Measurements from ENCODE around the gene PSMC1. TPM values are rescaled to one million over a fixed set of nuclear protein-coding genes. Genes with fewer than 3 reads are reported as not detected.

PSMC1 gene
- total and polyA plus RNA-seq, 11 donors, result 113 to 378 (median 126) TPM

GRCh38 chr14:90248594-90248993, 7.8 kb upstream of the PSMC1 start:
- H3K27ac ChIP-seq, result no peak overlapping the region
- no peaks in the 10 kb centered on the region for H3K9me3 ChIP-seq
- DNase-seq, result no peak
- TF ChIP-seq POLR2A (IDR thresholded peaks at IDR 0.05), result no peak
- no peak for TF ChIP-seq CTCF (IDR thresholded peaks at IDR 0.05)
- no peaks in the 10 kb centered on the region for H3K4me1 ChIP-seq
- intact Hi-C loops (cut with DNase I), result no loop called here
- H3K27me3 ChIP-seq, result peaks cover 0 to 4% (median 0%) of the 10 kb centered on the region in 9 donors
- H3K4me3 ChIP-seq, result no peak overlapping the region
- no peak for ATAC-seq
- H3K36me3 ChIP-seq, result no peaks in the 10 kb centered on the region
- whole genome bisulfite sequencing, 4 donors, result 90 to 97% (median 94%) methylated on average over 2 of the region's 2 CpGs

- no peak overlapping the region for H3K4me3 ChIP-seq
- intact Hi-C loops (cut with DNase I), result no loop called here
- peaks cover 4 to 23% (median 15%) of the 10 kb centered on the region in 12 donors for H3K4me1 ChIP-seq
- no peak for TF ChIP-seq POLR2A (IDR thresholded peaks at IDR 0.05)
- TF ChIP-seq CTCF (IDR thresholded peaks at IDR 0.05), result no peak
- ATAC-seq (no peak), DNase-seq (no peak)
- 88 to 89% (median 89%) methylated on average over 5 to 8 of the region's 8 CpGs for WGBS, 4 donors
- H3K27me3 ChIP-seq, result peaks cover 0 to 4% (median 0%) of the 10 kb centered on the region in 9 donors
- peaks cover 0 to 3% (median 0%) of the 10 kb centered on the region in 9 donors for H3K36me3 ChIP-seq
- no peaks in the 10 kb centered on the region for H3K9me3 ChIP-seq
- H3K27ac ChIP-seq, result no peak overlapping the region
Observed at GRCh38 chr14:90253826-90254225, 2.5 kb upstream of the PSMC1 start.

GRCh38 chr14:90255871-90256270, 482 bp upstream of the PSMC1 start:
- Histone ChIP-seq H3K27me3 (peaks cover 0 to 4% (median 0%) of the 10 kb centered on the region in 9 donors), H3K27ac (peak overlapping the region; percentile 34 to 93 (median 84)), H3K4me1 (peaks cover 4 to 26% (median 16%) of the 10 kb centered on the region in 12 donors), H3K4me3 (peak overlapping the region; percentile 80 to 99 (median 95)), H3K9me3 (no peaks in the 10 kb centered on the region), H3K36me3 (peaks cover 0 to 24% (median 16%) of the 10 kb centered on the region in 9 donors)
- 31 to 78% (median 67%) methylated on average over 1 of the region's 1 CpG for WGBS, 4 donors
- intact Hi-C loops (cut with DNase I), result no loop called here
- no peak for DNase-seq
- no peak for ATAC-seq
- no peak for TF ChIP-seq POLR2A (IDR thresholded peaks at IDR 0.05)
- TF ChIP-seq CTCF (IDR thresholded peaks at IDR 0.05), result no peak

- no peaks in the 10 kb centered on the region for H3K27me3 ChIP-seq
- intact Hi-C loops (cut with DNase I), result no loop called here
- H3K9me3 ChIP-seq, result no peaks in the 10 kb centered on the region
- TF ChIP-seq POLR2A (IDR thresholded peaks at IDR 0.05), result no peak
- TF ChIP-seq CTCF (IDR thresholded peaks at IDR 0.05), result no peak
- H3K27ac ChIP-seq, result no peak overlapping the region
- ATAC-seq (no peak), DNase-seq (no peak)
- 73 to 86% (median 83%) methylated on average over 7 to 8 of the region's 8 CpGs for WGBS, 4 donors
- H3K36me3 ChIP-seq, result peaks cover 4 to 100% (median 91%) of the 10 kb centered on the region in 9 donors
- H3K4me1 ChIP-seq, result peaks cover 0 to 4% (median 0%) of the 10 kb centered on the region in 12 donors
- H3K4me3 ChIP-seq, result no peak overlapping the region
Observed at GRCh38 chr14:90263748-90264449, 7.5 kb downstream of the PSMC1 start.
